Right ventricle myocardium inferior (tissue), 1 donor: ENCODE data around the gene KERA. TPM values are rescaled to one million over a fixed set of nuclear protein-coding genes. Genes with fewer than 3 reads are reported as not detected.

ENCODE experiments used
- ATAC-seq: fragments of 200-7000 bp; cut with Tn5 transposase; one replicate; pipeline ENCODE4 v1.9.1; 2020; ENCODE audit warnings: mild to moderate bottlenecking, moderate library complexity
- DNase-seq: peaks from one replicate; pipeline ENCODE4 v3.0.0; 2021; ENCODE audit errors: missing footprints
- intact Hi-C: fragments of 100-400 bp; cut with DNase I; formaldehyde crosslinking; loops from one replicate; pipeline ENCODE4 v1.11.0; 2022
- total RNA-seq: library from RNA; stranded (reverse); fragmentation: NEBNext Ultra II Directional; extraction: Animal tissue kit (Norgen Biotek cat#: 25700); gene quantifications from one replicate; pipeline ENCODE4 v1.2.1, GENCODE V29; 2021
- donor health status: DM: no; HTN: yes; CAD: no; lungs with severe emphysema.

Gene KERA
- total RNA-seq, 1 donor from 2014 or later: not detected

- intact Hi-C loops: no loop called here
- no peak for ATAC-seq
Measured at GRCh38 chr12:91077228-91077954, 19.6 kb upstream of the KERA start.

DNA sequence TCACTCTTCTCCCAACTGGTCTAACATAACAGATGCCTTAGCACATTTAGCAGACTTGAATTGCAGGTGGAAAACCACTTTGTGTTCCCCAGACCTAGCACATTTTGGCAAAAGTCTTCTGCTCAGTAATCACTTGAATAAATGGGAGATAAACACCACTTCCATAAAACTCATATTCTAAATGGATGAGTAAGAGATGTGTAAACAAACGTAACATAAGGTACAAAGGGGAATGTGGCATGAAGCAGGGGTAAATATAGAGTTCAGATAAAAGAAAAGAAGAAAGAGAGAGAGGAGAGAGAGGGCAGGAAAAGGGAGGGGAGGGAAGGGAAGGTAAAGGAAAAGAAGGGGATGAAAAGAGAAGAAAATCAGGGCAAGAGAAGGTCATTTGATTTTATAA is 17.0 kb upstream of the KERA start:
- intact Hi-C loops: no loop called here
- DNase-seq (no peak), ATAC-seq (peak; percentile 34)

More at GRCh38 chr12:91077228-91077954, 19.6 kb upstream of the KERA start:
- no peak for DNase-seq

- no peak for DNase-seq
- intact Hi-C loops: no loop called here
- peak; percentile 87 for ATAC-seq
Measured at GRCh38 chr12:91074154-91074709, 16.4 kb upstream of the KERA start.

DNA sequence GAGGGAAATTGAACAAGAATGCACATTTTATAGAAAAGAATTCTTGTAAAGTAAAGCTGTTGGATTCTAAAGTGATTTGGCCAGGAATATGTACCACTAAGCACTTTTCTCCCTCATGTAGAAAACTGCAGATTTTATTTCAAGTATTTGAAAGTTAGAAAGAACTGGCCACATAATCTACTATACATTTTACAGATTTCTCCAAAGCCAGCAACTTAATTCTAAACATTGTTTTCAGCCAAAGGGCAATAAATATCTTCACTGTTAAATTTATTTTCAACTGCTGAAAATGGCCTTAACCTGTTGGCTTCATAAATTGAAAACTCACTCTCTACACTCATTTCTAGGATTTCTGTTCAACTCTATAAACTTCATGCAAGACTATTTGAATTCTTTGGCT is 15.6 kb upstream of the KERA start:
- no peak for DNase-seq
- intact Hi-C loops: no loop called here

DNA sequence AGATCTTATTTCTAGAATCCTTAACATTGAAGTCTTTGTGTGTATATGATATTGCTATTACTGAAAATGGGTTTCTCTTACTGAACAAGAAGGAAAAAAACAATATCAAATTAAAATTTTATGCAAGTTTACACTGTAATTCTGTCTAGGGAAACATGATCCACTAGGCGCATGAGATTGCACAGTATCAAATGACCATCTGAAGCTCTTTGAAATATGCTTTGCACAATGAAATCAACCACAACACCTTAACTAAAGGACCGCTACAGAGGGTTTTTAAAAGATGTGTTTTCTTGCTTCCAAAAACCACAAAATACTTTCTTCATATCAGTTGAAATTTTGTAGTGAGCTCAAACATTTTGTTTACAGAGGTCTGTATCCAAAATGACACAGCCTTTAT is 15.1 kb upstream of the KERA start:
- ATAC-seq (no peak), DNase-seq (no peak)
- intact Hi-C loops: no loop called here

More for the DNA sequence above, 15.6 kb upstream of the KERA start:
- ATAC-seq: no peak

- no peak for DNase-seq
- intact Hi-C loops: no loop called here
- ATAC-seq: no peak
Measured at GRCh38 chr12:91070936-91071335, 13.1 kb upstream of the KERA start.

DNA sequence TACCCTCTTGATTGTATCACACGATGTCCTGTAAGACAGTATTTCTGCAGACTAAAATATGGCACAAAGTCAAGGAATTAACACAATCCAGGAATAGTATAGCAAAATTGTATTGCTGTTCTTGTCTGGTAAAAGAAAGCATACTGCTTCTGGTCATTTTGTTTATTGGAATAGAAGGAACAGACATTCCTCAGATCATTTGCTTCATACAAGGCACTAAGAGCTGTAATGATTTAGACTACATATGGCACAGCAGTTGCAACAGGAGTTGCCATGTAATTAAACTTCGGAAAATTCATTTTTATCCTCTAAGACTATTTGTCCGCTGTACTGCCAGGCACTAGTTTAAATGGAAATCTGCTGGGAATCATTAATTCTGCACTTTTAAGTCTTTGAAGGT is 7.6 kb upstream of the KERA start:
- intact Hi-C loops: no loop called here
- DNase-seq (no peak), ATAC-seq (no peak)

- no peak for ATAC-seq
- intact Hi-C loops: no loop called here
- DNase-seq: no peak
Measured at GRCh38 chr12:91064640-91065039, 6.8 kb upstream of the KERA start.

DNA sequence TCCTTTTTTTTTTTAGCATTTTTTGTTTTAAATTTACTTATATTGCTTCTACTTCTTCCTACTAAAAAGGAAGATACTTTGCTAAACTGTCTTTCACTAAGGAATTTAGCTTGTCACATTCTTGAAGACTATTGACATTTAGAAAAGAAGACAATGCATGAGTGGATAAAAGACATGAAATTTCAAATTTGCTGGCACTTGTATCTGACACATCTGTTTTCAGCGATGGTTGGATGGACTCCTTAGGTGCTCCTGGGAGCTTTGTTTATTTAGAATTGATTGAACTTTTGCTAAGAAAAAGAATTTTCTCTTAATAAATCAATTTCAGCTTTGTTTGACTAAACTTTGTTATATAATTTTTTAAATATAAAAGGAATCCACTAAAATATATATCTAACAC is 3.3 kb upstream of the KERA start:
- ATAC-seq: no peak
- DNase-seq: no peak
- intact Hi-C loops: no loop called here

DNA sequence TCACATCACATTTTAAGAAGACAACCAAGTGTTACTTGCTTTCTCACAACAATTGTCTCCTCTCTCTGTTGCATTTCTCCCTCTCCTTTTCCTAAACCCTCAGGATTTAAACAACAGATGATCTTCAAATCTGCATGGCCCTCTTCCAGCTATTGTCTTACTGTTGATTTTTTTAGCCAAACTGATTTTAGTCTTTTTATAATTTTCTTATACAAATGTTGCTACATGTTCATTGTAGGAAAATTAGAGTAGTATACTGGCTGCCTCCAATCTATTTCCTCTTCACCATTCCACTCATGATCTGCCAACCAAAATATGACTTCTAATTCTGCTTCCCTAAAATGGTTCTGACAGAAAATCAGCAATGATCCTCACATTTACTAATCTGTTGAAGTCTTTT is 1.4 kb upstream of the KERA start:
- ATAC-seq: no peak
- intact Hi-C loops: no loop called here
- no peak for DNase-seq

- intact Hi-C loops: no loop called here
- ATAC-seq (no peak), DNase-seq (no peak)
Measured at GRCh38 chr12:91058786-91059185, 962 bp upstream of the KERA start.

DNA sequence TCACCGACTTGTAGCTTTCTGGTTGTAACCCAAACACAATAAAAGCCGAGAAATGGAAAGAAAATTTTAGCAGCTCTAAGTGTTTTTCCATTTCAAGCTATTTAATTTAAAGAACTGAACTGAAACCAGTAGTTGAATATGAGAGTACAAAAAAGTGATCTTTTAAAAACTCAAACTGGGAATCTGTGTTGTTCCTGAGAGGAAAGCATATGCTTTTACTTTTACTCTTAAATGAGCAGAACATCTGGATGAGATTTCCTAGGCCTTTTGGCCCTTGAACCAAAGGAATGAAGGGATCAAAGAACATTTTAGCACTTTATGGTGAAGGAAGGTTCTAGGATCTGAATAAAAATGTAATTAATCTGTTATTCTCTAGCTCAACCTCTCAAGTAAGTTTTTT is 1.3 kb downstream of the KERA start:
- intact Hi-C loops: no loop called here
- DNase-seq (no peak), ATAC-seq (no peak)

DNA sequence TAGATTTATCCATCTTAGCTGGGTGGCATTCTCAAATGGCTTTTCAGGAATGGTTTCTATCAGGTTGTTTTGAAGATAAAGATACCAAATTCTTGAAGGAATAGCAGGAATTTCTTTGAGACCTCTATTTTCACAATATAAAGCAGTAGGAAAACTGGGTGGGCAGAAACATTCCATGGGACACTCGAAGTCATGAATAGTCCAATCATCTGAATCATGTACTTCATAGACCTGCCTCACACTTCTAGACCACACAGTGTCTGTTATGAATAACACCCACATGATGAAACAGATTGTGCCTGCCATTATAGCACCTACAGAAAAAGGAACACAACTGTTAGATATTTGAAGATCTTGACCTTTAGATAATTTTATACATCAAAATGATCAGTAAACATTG is 1.8 kb downstream of the KERA start:
- ATAC-seq: no peak
- intact Hi-C loops: no loop called here
- no peak for DNase-seq

DNA sequence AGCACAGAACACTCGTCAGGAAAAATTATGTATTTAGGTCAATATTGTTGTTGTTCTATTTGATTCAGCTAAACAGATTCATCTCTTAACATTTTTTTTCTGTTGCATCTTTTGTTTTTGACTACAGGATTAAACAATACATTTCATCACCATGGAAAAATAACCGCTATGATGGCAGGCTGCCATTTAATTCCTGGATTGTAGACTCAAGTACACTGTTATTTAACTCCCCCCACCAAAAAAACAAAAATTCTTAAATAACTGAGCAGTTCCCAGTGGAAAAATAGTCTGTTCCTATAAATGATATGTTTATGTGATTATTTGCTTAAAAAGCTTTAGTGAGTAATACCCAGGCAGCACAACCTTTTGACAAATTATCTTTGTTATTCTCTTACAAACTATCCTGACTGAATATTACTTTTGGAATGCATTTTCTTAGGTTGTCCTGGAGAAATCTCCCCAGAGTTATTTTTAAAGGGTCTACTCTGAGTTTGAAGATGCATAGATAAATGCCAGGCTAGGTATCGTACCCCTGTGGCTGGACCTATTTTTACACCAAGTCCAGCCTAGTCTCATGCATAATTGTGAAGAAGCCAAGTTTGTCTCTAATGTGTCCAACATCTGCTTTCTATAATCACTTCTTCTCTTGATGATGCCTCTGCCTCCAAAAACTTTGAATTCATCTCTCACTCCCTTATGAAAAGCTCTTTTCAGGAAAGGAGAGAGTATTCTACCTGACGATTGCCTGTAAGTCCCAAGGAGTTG is 3.7 kb downstream of the KERA start:
- no peak for ATAC-seq
- DNase-seq: no peak
- intact Hi-C loops: no loop called here

DNA sequence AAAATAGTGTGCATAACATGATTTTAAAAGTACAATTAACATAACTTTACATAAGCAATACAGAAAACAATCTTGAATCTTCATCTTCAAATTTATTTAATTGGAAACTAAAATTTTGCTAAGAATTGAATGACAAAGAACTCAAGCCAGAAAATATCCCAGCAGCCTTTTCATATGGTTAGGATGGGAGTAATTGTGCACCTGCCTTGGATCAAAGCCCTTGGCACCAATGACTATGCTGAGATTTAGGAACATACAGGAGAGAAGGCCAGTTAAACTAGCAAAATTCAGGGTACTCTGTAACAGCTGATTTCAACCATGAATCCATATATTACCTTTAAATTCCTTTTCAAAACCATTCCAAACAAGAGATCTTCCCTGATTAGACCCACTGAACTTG is 5.8 kb downstream of the KERA start:
- DNase-seq: no peak

DNA sequence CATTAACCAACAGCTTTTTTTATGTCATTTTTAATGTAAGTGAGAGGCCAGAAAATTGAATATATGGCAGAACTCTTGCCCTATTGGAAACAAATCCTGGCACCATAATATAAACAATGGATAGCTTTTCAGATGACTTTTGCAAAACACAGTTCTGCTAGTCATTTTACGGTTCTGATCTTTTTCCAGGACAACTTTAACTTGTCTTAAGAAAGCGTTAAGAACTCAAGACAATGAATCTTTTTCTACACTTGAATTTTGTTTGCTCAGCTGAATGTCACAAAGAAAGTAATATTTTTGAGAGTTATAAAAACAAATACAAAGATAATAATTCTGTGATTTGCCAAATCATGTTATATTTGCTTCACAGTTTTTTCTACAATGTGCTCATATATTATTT is 13.2 kb downstream of the KERA start:
- no peak for DNase-seq
- ATAC-seq: no peak
- intact Hi-C loops: no loop called here

More for the DNA sequence above, 5.8 kb downstream of the KERA start:
- intact Hi-C loops: no loop called here
- ATAC-seq: no peak

- intact Hi-C loops: no loop called here
- DNase-seq (no peak), ATAC-seq (no peak)
Measured at GRCh38 chr12:91043408-91043807, 14.4 kb downstream of the KERA start.

- intact Hi-C loops: no loop called here
- DNase-seq (no peak), ATAC-seq (peak; percentile 48)
Measured at GRCh38 chr12:91040096-91040755, 17.6 kb downstream of the KERA start.

DNA sequence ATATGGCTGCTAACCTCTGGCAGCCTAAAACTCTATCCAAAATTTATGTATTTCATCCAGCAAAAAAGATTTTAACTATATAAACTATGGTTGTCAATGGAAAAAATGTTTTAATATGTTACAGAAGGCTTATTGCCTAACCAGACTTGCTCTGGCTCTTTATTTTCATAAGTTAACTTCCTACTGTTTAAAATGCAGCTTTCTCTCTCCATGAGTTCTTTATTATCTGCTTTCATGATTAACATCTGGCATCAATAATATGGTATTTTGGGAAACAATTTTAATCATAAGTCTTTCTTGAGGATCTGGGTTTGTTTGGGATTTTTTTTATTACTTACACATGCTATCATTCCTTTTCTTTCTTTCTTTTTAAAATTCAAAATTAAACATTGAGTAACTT is 20.5 kb downstream of the KERA start:
- ATAC-seq: no peak
- intact Hi-C loops: no loop called here
- DNase-seq: no peak

- intact Hi-C loops: no loop called here
- ATAC-seq: no peak
- DNase-seq: no peak
Measured at GRCh38 chr12:91033251-91033650, 24.6 kb downstream of the KERA start.
